ENCODE measurements around the gene PTGER3.
"Not testable (repeated sequence)": the region's sequence is repeated elsewhere in the genome, so short reads cannot be mapped to it uniquely, and the experiment has no call there.

PTGER3 gene

GRCh38 chr1:70947835-70948234 lies 99.8 kb downstream of the PTGER3 start:
- DNase-seq (ENCODE audit: low read depth) = no peak

- DNase-seq (ENCODE audit: low read depth) = no peak
Measured at GRCh38 chr1:70945676-70946075, 101.9 kb downstream of the PTGER3 start.

GRCh38 chr1:70945251-70945650 lies 102.4 kb downstream of the PTGER3 start:
- no peak for DNase-seq (ENCODE audit: low read depth)

GRCh38 chr1:70941563-70941962 lies 106.1 kb downstream of the PTGER3 start:
- no peak for DNase-seq (ENCODE audit: low read depth)

GRCh38 chr1:70940398-70940797 lies 107.2 kb downstream of the PTGER3 start:
- DNase-seq (ENCODE audit: low read depth) = not testable (repeated sequence)

GRCh38 chr1:70934194-70934961 lies 113.2 kb downstream of the PTGER3 start:
- DNase-seq (ENCODE audit: low read depth) = no peak

GRCh38 chr1:70930062-70930461 lies 117.6 kb downstream of the PTGER3 start:
- DNase-seq (ENCODE audit: low read depth) = no peak

GRCh38 chr1:70922196-70922595 lies 125.4 kb downstream of the PTGER3 start:
- DNase-seq (ENCODE audit: low read depth) = no peak

All from stimulated activated CD8-positive, alpha-beta memory T cell treated with anti-CD3 and anti-CD28 coated beads, Interleukin-15, amount 100 ng/mL, for 24 hours (primary cell).